IPS DF 6.9 (cell line): ENCODE data around the gene CDK7.
"Not testable (repeated sequence)": the region's sequence is repeated elsewhere in the genome, so short reads cannot be mapped to it uniquely, and the experiment has no call there.

Experiments used
- DNase-seq: peaks from one replicate; pipeline ENCODE4 v3.0.0-alpha.2; 2013; ENCODE audit warnings: low read depth, low spot score
- H3K27ac ChIP-seq: one replicate; pipeline ENCODE4 v1.5.1; 2013; ENCODE audit warnings: low read length, control low read depth
- H3K27me3 ChIP-seq: 2 replicates; pipeline ENCODE4 v1.6.1; 2013; ENCODE audit warnings: mild to moderate bottlenecking, low read length; ENCODE audit not compliant: control insufficient read depth, insufficient read depth
- H3K36me3 ChIP-seq: 2 replicates; pipeline ENCODE4 v1.6.1; 2013; ENCODE audit warnings: low read length; ENCODE audit not compliant: control insufficient read depth, insufficient read depth
- H3K4me1 ChIP-seq: 2 replicates; pipeline ENCODE4 v1.6.1; 2013; ENCODE audit warnings: low read length; ENCODE audit not compliant: control insufficient read depth, insufficient read depth
- H3K4me3 ChIP-seq: 2 replicates; pipeline ENCODE4 v1.5.1; 2013; ENCODE audit warnings: mild to moderate bottlenecking, low read length
- H3K9me3 ChIP-seq: 2 replicates; pipeline ENCODE4 v1.6.1; 2013; ENCODE audit warnings: low read length, inconsistent platforms; ENCODE audit not compliant: control insufficient read depth, insufficient read depth
- WGBS: extraction: QIAGEN DNeasy Blood & Tissue Kit; methylation state at CpG from one replicate; pipeline ENCODE4 v1.1.7; 2013; ENCODE audit warnings: mixed read lengths, missing lambda C conversion rate; ENCODE audit not compliant: insufficient read length, insufficient coverage; 5-methylcytosine and 5-hydroxymethylcytosine counted together

The CDK7 gene

DNA sequence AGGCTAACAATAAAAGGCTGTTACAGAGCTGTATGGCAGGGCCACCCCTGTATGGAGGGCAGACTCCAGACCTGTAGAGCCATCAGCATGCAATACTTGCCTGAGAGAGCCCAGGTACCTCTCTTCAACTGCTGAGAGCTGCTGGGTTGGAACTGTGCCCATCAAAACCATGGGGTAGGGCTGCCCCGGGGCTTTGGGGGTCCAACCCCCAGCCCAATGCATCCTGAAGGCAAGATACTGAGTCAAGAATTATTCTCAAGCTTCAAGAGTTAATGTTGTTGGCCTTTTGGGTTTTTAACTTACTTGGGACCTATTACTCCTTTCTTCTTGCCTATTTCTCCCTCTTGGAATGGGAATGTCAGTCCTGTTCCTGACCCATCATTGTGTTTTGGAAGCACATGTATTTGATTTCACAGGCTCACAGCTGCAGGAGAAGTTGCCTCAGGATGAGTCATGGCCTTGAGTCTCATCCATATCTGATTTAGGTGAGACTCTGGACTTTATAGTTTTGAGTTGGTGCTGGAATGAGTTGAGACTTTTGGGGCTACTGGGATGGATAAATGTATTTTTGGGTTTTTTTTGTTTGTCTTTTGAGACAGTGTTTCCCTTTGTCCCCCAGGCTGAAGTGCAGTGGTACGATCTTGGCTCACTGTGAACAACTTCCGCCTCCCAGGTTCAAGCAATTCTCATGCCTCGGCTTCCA is 21.0 kb upstream of the CDK7 start:
- no CpG with 5 or more reads among the region's 4 CpGs for WGBS

DNA sequence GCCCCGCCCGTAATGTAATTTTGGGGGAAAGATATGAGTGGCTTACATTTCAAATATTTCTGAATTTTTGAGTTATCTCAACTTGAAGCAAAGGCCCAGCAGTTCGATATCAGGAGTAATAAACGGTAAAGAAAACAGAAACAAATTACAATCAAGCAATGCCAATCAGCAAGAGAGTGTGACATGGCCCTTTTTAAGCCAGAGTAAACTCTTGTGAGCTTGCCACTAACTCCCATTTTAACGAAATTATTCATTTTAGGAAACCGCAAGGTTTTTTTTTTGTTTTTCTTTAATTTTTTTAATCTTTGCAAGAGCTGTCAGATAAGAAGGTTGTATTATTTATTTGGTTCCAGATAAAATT is 17.6 kb upstream of the CDK7 start:
- H3K9me3 ChIP-seq = no peaks in the 10 kb centered on the region; the same call in 1 of the 2 replicates
- WGBS = no CpG with 5 or more reads among the region's 6 CpGs
- DNase-seq = no peak
- no peaks in the 10 kb centered on the region for H3K4me1 ChIP-seq
- H3K27me3 ChIP-seq = no peaks in the 10 kb centered on the region
- no peak overlapping the region for H3K4me3 ChIP-seq
- no peaks in the 10 kb centered on the region for H3K36me3 ChIP-seq
- no peak overlapping the region for H3K27ac ChIP-seq

More for the DNA sequence above, 21.0 kb upstream of the CDK7 start:
- no peak overlapping the region for H3K4me3 ChIP-seq
- H3K36me3 ChIP-seq = peaks cover 4% of the 10 kb centered on the region; the same call in 1 of the 2 replicates
- H3K27ac ChIP-seq = no peak overlapping the region
- no peak for DNase-seq
- no peaks in the 10 kb centered on the region for H3K9me3 ChIP-seq
- no peaks in the 10 kb centered on the region for H3K27me3 ChIP-seq
- H3K4me1 ChIP-seq = no peaks in the 10 kb centered on the region

DNA sequence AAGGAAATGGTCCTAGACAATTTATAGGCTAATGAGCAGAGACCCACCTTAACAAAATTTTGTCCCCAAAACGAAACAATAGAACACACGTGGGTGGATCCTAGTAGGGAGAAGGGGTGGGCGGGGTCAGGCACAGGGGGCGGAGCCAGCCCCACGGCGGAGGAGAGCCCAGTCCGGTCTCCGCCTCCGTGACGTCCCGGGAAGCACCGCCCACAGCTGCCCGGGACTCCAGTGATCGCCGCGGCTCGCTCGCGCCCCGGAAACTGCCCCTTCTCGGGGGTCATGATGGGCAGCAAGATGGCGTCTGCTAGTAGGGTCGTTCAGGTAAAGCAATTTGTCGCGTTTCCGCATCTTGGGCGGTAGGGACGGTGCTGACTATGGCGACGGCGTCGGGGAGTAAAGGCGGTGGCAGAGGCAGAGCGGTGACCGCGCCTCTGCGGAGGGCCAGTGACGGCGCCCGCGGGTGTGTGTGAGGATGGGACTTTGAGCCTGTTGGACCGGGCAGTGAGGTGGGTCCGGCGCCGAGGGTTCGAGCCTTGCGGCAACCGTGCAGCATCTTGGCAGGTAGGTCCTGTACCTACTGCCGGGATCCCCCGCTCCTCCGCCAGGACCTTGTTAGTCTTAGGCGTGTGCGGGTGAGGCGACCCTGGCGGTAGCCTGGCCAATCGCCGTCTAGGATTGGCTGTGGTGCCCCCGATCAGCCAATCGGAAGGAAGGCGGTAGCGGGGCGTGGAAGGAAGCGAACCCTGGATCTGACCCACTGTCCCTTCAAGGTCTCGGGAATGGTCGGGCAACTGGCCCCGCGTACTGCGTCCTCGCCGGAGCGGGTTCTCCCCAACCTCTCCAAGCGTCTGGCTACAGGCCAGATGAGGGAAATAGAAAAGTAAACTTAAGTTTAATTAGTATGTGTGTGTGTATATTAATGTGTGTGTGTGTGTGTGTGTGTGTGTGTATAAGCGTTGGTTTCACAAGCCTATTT is 16.8 kb upstream of the CDK7 start:
- H3K4me3 ChIP-seq = peak overlapping the region; percentile 98
- H3K4me1 ChIP-seq = no peaks in the 10 kb centered on the region
- no peaks in the 10 kb centered on the region for H3K36me3 ChIP-seq
- no peaks in the 10 kb centered on the region for H3K27me3 ChIP-seq
- no peaks in the 10 kb centered on the region; the same call in 1 of the 2 replicates for H3K9me3 ChIP-seq
- no peak overlapping the region for H3K27ac ChIP-seq
- no CpG with 5 or more reads among the region's 73 CpGs for WGBS
- DNase-seq = peak; percentile 84

DNA sequence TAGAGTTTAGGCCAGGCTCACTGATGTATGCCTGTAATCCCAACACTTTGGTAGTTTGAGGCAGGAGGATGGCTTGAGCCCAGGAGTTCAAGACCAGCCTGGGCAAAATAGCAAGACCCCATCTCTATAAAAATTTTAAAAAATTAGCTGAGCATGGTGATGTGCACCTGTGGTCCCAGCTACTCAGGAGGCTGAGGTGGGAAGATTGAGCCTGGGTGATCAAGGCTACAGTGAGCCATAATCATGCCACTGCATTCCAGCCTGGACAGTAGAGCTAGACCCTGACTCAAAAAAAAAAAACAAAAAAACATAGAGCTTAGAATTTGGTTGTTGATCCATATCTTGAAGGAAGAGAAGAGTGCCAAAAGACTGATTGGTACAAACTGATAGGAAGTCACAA is 14.7 kb upstream of the CDK7 start:
- DNase-seq = no peak
- no peaks in the 10 kb centered on the region for H3K4me1 ChIP-seq
- no peak overlapping the region for H3K27ac ChIP-seq
- H3K27me3 ChIP-seq = no peaks in the 10 kb centered on the region
- H3K9me3 ChIP-seq = no peaks in the 10 kb centered on the region; the same call in 1 of the 2 replicates
- H3K4me3 ChIP-seq = no peak overlapping the region
- peaks cover 2% of the 10 kb centered on the region; the same call in 1 of the 2 replicates for H3K36me3 ChIP-seq

DNA sequence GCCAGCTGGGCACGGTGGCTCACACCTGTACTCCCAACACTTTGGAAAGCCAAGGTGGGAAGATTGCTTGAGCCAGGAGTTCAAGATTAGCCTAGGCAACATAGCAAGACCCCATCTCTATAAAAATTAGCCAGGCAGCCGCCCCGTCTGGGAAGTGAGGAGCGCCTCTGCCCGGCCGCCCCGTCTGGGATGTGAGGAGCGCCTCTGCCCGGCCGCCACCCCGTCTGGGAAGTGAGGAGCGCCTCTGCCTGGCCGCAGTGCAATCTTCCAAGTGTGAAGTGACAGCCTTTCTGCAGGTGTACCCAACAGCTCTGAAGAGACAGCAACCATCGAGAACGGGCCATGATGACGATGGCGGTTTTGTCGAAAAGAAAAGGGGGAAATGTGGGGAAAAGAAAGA is 14.3 kb upstream of the CDK7 start:
- H3K27ac ChIP-seq, DNase-seq, H3K36me3 ChIP-seq, H3K4me3 ChIP-seq, H3K9me3 ChIP-seq, H3K27me3 ChIP-seq, H3K4me1 ChIP-seq: not testable (repeated sequence)
- WGBS = no CpG with 5 or more reads among the region's 18 CpGs

DNA sequence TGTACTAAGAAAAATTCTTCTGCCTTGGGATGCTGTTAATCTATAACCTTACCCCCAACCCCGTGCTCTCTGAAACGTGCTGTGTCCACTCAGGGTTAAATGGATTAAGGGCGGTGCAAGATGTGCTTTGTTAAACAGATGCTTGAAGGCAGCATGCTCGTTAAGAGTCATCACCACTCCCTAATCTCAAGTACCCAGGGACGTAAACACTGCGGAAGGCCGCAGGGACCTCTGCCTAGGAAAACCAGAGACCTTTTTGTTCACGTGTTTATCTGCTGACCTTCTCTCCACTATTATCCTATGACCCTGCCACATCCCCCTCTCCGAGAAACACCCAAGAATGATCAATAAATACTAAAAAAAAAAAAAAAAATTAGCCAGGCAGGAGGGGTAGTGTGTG is 13.9 kb upstream of the CDK7 start:
- not testable (repeated sequence) for H3K27me3 ChIP-seq, H3K27ac ChIP-seq, H3K4me3 ChIP-seq, H3K36me3 ChIP-seq, DNase-seq, H3K9me3 ChIP-seq, H3K4me1 ChIP-seq
- WGBS = no CpG with 5 or more reads among the region's 9 CpGs

DNA sequence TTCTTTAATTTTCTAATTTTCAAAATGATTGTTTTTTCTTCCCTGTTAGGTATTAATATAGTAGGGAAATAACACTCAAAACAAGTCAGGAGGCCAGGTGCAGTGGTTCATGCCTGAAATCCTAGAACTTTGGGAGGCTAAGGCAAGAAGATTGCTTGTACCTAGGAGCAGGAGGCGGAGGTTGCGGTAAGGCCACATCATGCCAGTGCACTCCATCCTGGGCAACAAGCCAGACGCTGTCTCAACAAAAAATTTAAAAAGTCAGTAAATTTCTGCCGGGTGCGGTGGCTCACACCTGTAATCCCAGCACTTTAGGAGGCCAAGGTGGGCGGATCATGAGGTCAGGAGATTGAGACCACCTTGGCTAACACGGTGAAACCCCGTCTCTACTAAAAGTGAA is 10.2 kb upstream of the CDK7 start:
- no CpG with 5 or more reads among the region's 8 CpGs for WGBS
- no peaks in the 10 kb centered on the region; the same call in 1 of the 2 replicates for H3K9me3 ChIP-seq
- no peak overlapping the region for H3K27ac ChIP-seq
- no peaks in the 10 kb centered on the region for H3K27me3 ChIP-seq
- H3K4me1 ChIP-seq = no peaks in the 10 kb centered on the region
- peaks cover 2% of the 10 kb centered on the region; the same call in 1 of the 2 replicates for H3K36me3 ChIP-seq
- no peak overlapping the region for H3K4me3 ChIP-seq
- DNase-seq = no peak

DNA sequence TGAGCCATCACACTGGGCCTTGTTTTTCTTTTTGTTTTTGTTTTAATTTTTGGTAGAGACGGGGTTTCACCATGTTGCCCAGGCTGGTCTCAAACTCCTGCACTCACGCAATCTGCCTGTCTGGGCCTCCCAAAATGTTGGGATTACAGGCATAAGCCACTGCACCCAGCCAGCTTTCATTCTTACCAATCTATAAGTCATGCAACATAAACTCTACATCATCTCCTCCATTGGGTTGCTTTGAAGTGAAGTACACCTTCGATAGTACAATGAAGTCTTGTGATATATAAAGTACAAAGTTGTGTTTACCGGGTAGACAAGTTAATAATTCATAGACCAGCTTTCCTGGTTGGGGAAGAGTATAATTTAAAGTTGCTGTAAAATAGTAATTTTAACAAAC is 8.8 kb upstream of the CDK7 start:
- no peak overlapping the region for H3K4me3 ChIP-seq
- WGBS = no CpG with 5 or more reads among the region's 4 CpGs

DNA sequence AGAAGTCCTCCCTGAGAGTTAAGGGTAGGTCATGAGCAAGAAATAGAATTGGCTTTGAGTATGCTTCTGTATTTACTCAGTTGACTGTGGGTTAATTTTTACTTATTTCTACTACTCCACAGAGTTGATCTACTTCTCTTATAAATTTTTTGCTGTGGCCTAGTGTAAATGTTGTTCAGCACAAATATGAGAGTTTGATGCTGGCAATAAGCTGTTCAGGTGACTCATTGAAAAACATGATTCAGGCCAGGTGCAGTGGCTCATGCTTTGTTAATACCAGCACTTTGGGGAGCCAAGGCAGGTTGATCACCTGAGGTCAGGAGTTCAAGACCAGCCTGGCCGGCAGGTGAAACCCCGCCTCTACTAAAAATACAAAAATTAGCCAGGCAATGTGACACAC is 4.5 kb upstream of the CDK7 start:
- no peaks in the 10 kb centered on the region for H3K9me3 ChIP-seq
- no CpG with 5 or more reads among the region's 2 CpGs for WGBS
- DNase-seq = no peak
- H3K4me3 ChIP-seq = no peak overlapping the region
- H3K27me3 ChIP-seq = no peaks in the 10 kb centered on the region
- no peak overlapping the region for H3K27ac ChIP-seq
- H3K4me1 ChIP-seq = no peaks in the 10 kb centered on the region
- no peaks in the 10 kb centered on the region; the same call in 1 of the 2 replicates for H3K36me3 ChIP-seq

More for the DNA sequence above, 8.8 kb upstream of the CDK7 start:
- no peak for DNase-seq
- H3K4me1 ChIP-seq = no peaks in the 10 kb centered on the region
- H3K27me3 ChIP-seq = no peaks in the 10 kb centered on the region
- no peaks in the 10 kb centered on the region for H3K9me3 ChIP-seq
- peaks cover 2% of the 10 kb centered on the region; the same call in 1 of the 2 replicates for H3K36me3 ChIP-seq
- no peak overlapping the region for H3K27ac ChIP-seq

DNA sequence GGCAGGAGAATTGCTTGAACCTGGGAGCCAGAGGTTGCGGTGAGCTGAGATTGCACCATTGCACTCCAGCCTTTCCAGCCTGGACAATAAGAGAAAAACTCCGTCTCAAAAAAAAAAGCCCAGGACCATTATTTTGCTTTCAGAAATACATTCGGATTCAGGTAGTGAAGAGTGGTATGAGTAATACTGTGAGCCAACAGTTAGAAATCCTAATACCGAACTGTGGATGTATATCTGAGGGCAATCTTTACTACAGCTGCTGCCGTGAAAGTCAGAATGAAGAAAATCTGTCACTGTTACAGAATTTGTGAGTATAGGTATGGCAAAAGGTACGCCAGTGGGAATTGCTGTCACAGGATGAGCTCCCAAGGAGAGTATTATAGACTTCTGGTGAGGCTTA is 3.4 kb upstream of the CDK7 start:
- WGBS = no CpG with 5 or more reads among the region's 6 CpGs
- no peak for DNase-seq
- Histone ChIP-seq H3K4me3 (no peak overlapping the region), H3K27ac (no peak overlapping the region), H3K9me3 (no peaks in the 10 kb centered on the region), H3K36me3 (no peaks in the 10 kb centered on the region; the same call in 1 of the 2 replicates), H3K4me1 (no peaks in the 10 kb centered on the region), H3K27me3 (no peaks in the 10 kb centered on the region)
